Neural progenitor cell (in vitro differentiated cells): ENCODE data around the gene MSMO1. TPM values are rescaled to one million over a fixed set of nuclear protein-coding genes. Genes with fewer than 3 reads are reported as not detected.
"Not testable (repeated sequence)": the region's sequence is repeated elsewhere in the genome, so short reads cannot be mapped to it uniquely, and the experiment has no call there.

Source experiments
- DNase-seq: peaks from one replicate; pipeline ENCODE4 v3.0.0-alpha.2; 2016; ENCODE audit warnings: low spot score
- H2AFZ ChIP-seq: fragments of 200-600 bp; sonication (generic); replicated peaks from 2 replicates; pipeline ENCODE4 v1.6.1; 2016; ENCODE audit warnings: antibody characterized with exemption
- H3F3A ChIP-seq: fragments of 200-600 bp; sonication (generic); 2 replicates; pipeline ENCODE4 v1.6.1; 2016; ENCODE audit warnings: antibody characterized with exemption, low read depth
- H3K27ac ChIP-seq: fragments of 200-600 bp; sonication (generic); 2 replicates; pipeline ENCODE4 v1.5.1; 2016; ENCODE audit warnings: mild to moderate bottlenecking
- H3K27me3 ChIP-seq: fragments of 200-600 bp; sonication (generic); 2 replicates; pipeline ENCODE4 v1.6.1; 2016; ENCODE audit warnings: mild to moderate bottlenecking, moderate library complexity
- H3K36me3 ChIP-seq: fragments of 200-600 bp; sonication (generic); 2 replicates; pipeline ENCODE4 v1.5.1; 2016
- H3K4me1 ChIP-seq: fragments of 200-600 bp; sonication (generic); 2 replicates; pipeline ENCODE4 v1.6.1; 2016; ENCODE audit warnings: mixed run types
- H3K4me2 ChIP-seq: fragments of 200-600 bp; sonication (generic); 2 replicates; pipeline ENCODE4 v1.6.1; 2016
- H3K4me3 ChIP-seq: fragments of 200-600 bp; sonication (generic); 2 replicates; pipeline ENCODE4 v1.5.1; 2016
- H3K79me2 ChIP-seq: fragments of 200-600 bp; sonication (generic); 2 replicates; pipeline ENCODE4 v1.6.1; 2016; ENCODE audit warnings: low read depth
- H3K9ac ChIP-seq: fragments of 200-600 bp; sonication (generic); 2 replicates; pipeline ENCODE4 v1.6.1; 2016
- H3K9me3 ChIP-seq: fragments of 200-600 bp; sonication (generic); 2 replicates; pipeline ENCODE4 v1.5.1; 2016; ENCODE audit warnings: low read depth
- H4K20me1 ChIP-seq: fragments of 200-600 bp; sonication (generic); 2 replicates; pipeline ENCODE4 v1.6.1; 2016; ENCODE audit warnings: low read depth
- H3K27ac Mint-ChIP-seq: 3 replicates; pipeline ENCODE4 v1.8.0; 2021; ENCODE audit warnings: mixed read lengths
- H3K27me3 Mint-ChIP-seq: 2 replicates; pipeline ENCODE4 v1.8.0; 2022; ENCODE audit warnings: low read depth, mild to moderate bottlenecking, inconsistent platforms, moderate library complexity, mixed read lengths; ENCODE audit not compliant: insufficient read depth
- H3K36me3 Mint-ChIP-seq: 3 replicates; pipeline ENCODE4 v1.8.0; 2021; ENCODE audit warnings: mixed read lengths
- H3K4me1 Mint-ChIP-seq: 3 replicates; pipeline ENCODE4 v1.8.0; 2021; ENCODE audit warnings: mixed read lengths
- H3K4me3 Mint-ChIP-seq: 3 replicates; pipeline ENCODE4 v1.8.0; 2021; ENCODE audit warnings: mild to moderate bottlenecking, moderate library complexity, mixed read lengths
- H3K9me3 Mint-ChIP-seq: 3 replicates; pipeline ENCODE4 v1.8.0; 2020; ENCODE audit warnings: mixed read lengths
- EZH2 ChIP-seq: fragments of 200-600 bp; sonication (generic); IDR thresholded peaks from 2 replicates; pipeline ENCODE4 v1.6.1; 2017; ENCODE audit warnings: antibody characterized with exemption, mild to moderate bottlenecking, moderate library complexity
- EZH2phosphoT487 ChIP-seq: fragments of 200-600 bp; sonication (generic); IDR thresholded peaks from 2 replicates; pipeline ENCODE4 v1.6.1; 2017; ENCODE audit warnings: antibody characterized with exemption
- total RNA-seq: library from RNA; depleted of rRNA; stranded (reverse); fragments of >200 nt; gene quantifications from 2 replicates; pipeline ENCODE4 v1.2.3, GENCODE V29; 2015; ENCODE audit warnings: low replicate concordance
- TF ChIP-seq, protein P1 (sequence below): fragments of 200-600 bp; sonication (generic); IDR thresholded peaks from 2 replicates; pipeline ENCODE4 v1.5.1; 2017; ENCODE audit warnings: antibody characterized with exemption, mild to moderate bottlenecking

Gene MSMO1
- total RNA-seq, 1 donor from 2014 or later = 298 TPM

DNA sequence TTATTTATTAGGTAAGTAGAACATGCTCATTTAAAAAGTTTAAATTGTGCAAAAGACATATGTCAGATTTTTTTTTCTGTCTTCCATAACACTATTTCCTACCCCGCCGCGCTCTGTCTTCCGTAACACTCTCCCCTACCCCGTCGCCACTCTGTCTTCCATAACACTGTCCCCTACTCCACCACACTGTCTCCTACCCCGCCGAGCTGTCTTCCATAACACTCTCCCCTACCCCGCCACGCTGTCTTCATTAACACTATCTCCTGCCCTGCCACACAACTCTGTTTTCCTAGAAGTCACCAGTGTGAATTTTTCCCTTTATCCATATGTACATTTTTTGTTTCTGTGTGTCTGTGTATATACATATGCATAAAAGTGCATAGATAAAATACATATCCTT lies 4.4 kb downstream of the MSMO1 start:
- Histone ChIP-seq H3K79me2 (peaks cover 96% of the 10 kb centered on the region), H3K9ac (peak overlapping the region; percentile 18), H3K27ac (no peak overlapping the region), H3K27me3 (no peaks in the 10 kb centered on the region), H2AFZ (no peak overlapping the region), H3K4me2 (peak overlapping the region; percentile 86), H3K9me3 (no peaks in the 10 kb centered on the region), H4K20me1 (peaks cover 91% of the 10 kb centered on the region), H3F3A (peaks cover 19% of the 10 kb centered on the region), H3K36me3 (peaks cover 15% of the 10 kb centered on the region), H3K4me3 (peak overlapping the region; percentile 89), H3K4me1 (peaks cover 58% of the 10 kb centered on the region)
- TF ChIP-seq EZH2phosphoT487 (no peak), EZH2 (no peak)
- TF ChIP-seq, protein P1, sequence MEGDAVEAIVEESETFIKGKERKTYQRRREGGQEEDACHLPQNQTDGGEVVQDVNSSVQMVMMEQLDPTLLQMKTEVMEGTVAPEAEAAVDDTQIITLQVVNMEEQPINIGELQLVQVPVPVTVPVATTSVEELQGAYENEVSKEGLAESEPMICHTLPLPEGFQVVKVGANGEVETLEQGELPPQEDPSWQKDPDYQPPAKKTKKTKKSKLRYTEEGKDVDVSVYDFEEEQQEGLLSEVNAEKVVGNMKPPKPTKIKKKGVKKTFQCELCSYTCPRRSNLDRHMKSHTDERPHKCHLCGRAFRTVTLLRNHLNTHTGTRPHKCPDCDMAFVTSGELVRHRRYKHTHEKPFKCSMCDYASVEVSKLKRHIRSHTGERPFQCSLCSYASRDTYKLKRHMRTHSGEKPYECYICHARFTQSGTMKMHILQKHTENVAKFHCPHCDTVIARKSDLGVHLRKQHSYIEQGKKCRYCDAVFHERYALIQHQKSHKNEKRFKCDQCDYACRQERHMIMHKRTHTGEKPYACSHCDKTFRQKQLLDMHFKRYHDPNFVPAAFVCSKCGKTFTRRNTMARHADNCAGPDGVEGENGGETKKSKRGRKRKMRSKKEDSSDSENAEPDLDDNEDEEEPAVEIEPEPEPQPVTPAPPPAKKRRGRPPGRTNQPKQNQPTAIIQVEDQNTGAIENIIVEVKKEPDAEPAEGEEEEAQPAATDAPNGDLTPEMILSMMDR = no peak
- peak; percentile 34 for DNase-seq
- H3K27ac Mint-ChIP-seq = no peak overlapping the region
- no peaks in the 10 kb centered on the region for H3K27me3 Mint-ChIP-seq
- H3K4me1 Mint-ChIP-seq = peaks cover 51% of the 10 kb centered on the region
- no peaks in the 10 kb centered on the region for H3K9me3 Mint-ChIP-seq
- peaks cover 33% of the 10 kb centered on the region for H3K36me3 Mint-ChIP-seq
- no peak overlapping the region for H3K4me3 Mint-ChIP-seq

- H3K9me3 Mint-ChIP-seq = no peaks in the 10 kb centered on the region
- H3K27ac Mint-ChIP-seq = no peak overlapping the region
- no peak overlapping the region for H3K9ac ChIP-seq
These were observed 5.0 kb downstream of the MSMO1 start for GRCh38 chr4:165332502-165332901.

GRCh38 chr4:165335163-165335703 lies 7.8 kb downstream of the MSMO1 start:
- peak overlapping the region; percentile 86 for H3K4me2 ChIP-seq
- peaks cover 99% of the 10 kb centered on the region for H4K20me1 ChIP-seq
- peaks cover 37% of the 10 kb centered on the region for H3K36me3 ChIP-seq
- H3F3A ChIP-seq = peaks cover 34% of the 10 kb centered on the region
- H3K9me3 ChIP-seq = no peaks in the 10 kb centered on the region
- DNase-seq = no peak
- no peak overlapping the region for H3K27ac Mint-ChIP-seq
- peaks cover 41% of the 10 kb centered on the region for H3K36me3 Mint-ChIP-seq
- no peaks in the 10 kb centered on the region for H3K27me3 ChIP-seq
- peak overlapping the region; percentile 23 for H3K4me3 ChIP-seq
- H3K27ac ChIP-seq = peak overlapping the region; percentile 54
- peaks cover 60% of the 10 kb centered on the region for H3K4me1 ChIP-seq
- no peak overlapping the region for H2AFZ ChIP-seq
- H3K79me2 ChIP-seq = peaks cover 100% of the 10 kb centered on the region
- TF ChIP-seq, protein P1 = no peak
- TF ChIP-seq EZH2phosphoT487 (no peak), EZH2 (no peak)
- peak overlapping the region; percentile 24 for H3K4me3 Mint-ChIP-seq
- H3K27me3 Mint-ChIP-seq = no peaks in the 10 kb centered on the region
- H3K9me3 Mint-ChIP-seq = no peaks in the 10 kb centered on the region
- no peak overlapping the region for H3K9ac ChIP-seq
- peaks cover 48% of the 10 kb centered on the region for H3K4me1 Mint-ChIP-seq

More at GRCh38 chr4:165332502-165332901, 5.0 kb downstream of the MSMO1 start:
- peaks cover 51% of the 10 kb centered on the region for H3K4me1 Mint-ChIP-seq
- Histone ChIP-seq H3K79me2 (peaks cover 100% of the 10 kb centered on the region), H3K27ac (no peak overlapping the region), H3K4me1 (peaks cover 60% of the 10 kb centered on the region), H3K9me3 (no peaks in the 10 kb centered on the region), H2AFZ (no peak overlapping the region), H3K27me3 (no peaks in the 10 kb centered on the region), H3K4me2 (peak overlapping the region; percentile 86), H3K36me3 (peaks cover 15% of the 10 kb centered on the region), H3F3A (peaks cover 19% of the 10 kb centered on the region), H4K20me1 (peaks cover 98% of the 10 kb centered on the region), H3K4me3 (peak overlapping the region; percentile 89)
- no peak overlapping the region for H3K4me3 Mint-ChIP-seq
- DNase-seq = no peak
- TF ChIP-seq EZH2phosphoT487 (no peak), EZH2 (no peak)
- H3K36me3 Mint-ChIP-seq = peaks cover 35% of the 10 kb centered on the region
- H3K27me3 Mint-ChIP-seq = no peaks in the 10 kb centered on the region

DNA sequence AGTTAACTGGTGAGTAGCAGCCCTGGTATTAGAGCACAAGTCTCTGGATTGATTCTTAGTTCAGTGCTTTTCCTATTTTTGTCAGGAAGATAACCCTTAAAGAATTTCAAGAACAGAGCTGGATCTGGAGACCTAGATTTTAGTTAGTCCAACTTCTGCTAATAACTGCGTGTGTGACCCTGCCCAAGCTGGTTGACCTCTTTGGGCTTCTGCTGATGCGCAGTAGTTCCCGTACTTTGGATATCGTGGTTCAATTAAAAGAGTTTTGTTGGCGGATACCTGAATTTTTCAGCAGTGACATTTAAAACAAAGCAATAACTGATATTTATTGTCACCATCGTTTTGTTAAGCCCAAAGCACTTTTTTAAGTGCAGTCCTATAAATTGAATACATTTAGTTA lies 9.3 kb downstream of the MSMO1 start:
- Histone ChIP-seq H3K27ac (peak overlapping the region; percentile 7), H3K27me3 (no peaks in the 10 kb centered on the region), H3K4me2 (peak overlapping the region; percentile 86), H3K36me3 (peaks cover 50% of the 10 kb centered on the region), H3K9me3 (no peaks in the 10 kb centered on the region), H4K20me1 (peaks cover 89% of the 10 kb centered on the region), H3F3A (peaks cover 44% of the 10 kb centered on the region), H3K4me3 (peak overlapping the region; percentile 23), H2AFZ (no peak overlapping the region), H3K4me1 (peaks cover 47% of the 10 kb centered on the region), H3K9ac (no peak overlapping the region), H3K79me2 (peaks cover 91% of the 10 kb centered on the region)
- Mint-ChIP-seq H3K27me3 (no peaks in the 10 kb centered on the region), H3K9me3 (no peaks in the 10 kb centered on the region), H3K4me3 (peak overlapping the region; percentile 1), H3K4me1 (peaks cover 36% of the 10 kb centered on the region), H3K36me3 (peaks cover 35% of the 10 kb centered on the region), H3K27ac (no peak overlapping the region)
- no peak for DNase-seq
- TF ChIP-seq EZH2 = no peak
- no peak for TF ChIP-seq EZH2phosphoT487
- TF ChIP-seq, protein P1 = no peak

- peaks cover 17% of the 10 kb centered on the region for H3K36me3 Mint-ChIP-seq
- H3K27ac Mint-ChIP-seq, H3K27me3 Mint-ChIP-seq, H3K9me3 ChIP-seq, H3K4me3 Mint-ChIP-seq, H3K4me2 ChIP-seq, H3K4me3 ChIP-seq, DNase-seq, H3K27me3 ChIP-seq, H3K4me1 ChIP-seq, H3K9ac ChIP-seq, H3K4me1 Mint-ChIP-seq, H2AFZ ChIP-seq, H3K9me3 Mint-ChIP-seq: not testable (repeated sequence)
- peaks cover 43% of the 10 kb centered on the region for H3K36me3 ChIP-seq
- peaks cover 42% of the 10 kb centered on the region for H4K20me1 ChIP-seq
- H3F3A ChIP-seq = peaks cover 60% of the 10 kb centered on the region
- H3K79me2 ChIP-seq = peaks cover 35% of the 10 kb centered on the region
- H3K27ac ChIP-seq = peak overlapping the region; percentile 27
These were observed 14.9 kb downstream of the MSMO1 start for GRCh38 chr4:165342340-165342739.
